Mesendoderm (in vitro differentiated cells): ENCODE measurements around the gene FAM200B. TPM values are rescaled to one million over a fixed set of nuclear protein-coding genes. Genes with fewer than 3 reads are reported as not detected.

Experiments
- DNase-seq: peaks from one replicate; pipeline ENCODE4 v3.0.0; 2013
- H2AK5ac ChIP-seq: 2 replicates; pipeline ENCODE4 v1.6.1; 2013; ENCODE audit warnings: low read length, inconsistent platforms
- H2BK120ac ChIP-seq: 2 replicates; pipeline ENCODE4 v1.6.1; 2013; ENCODE audit warnings: low read depth, mild to moderate bottlenecking, low read length, moderate library complexity, mixed read lengths
- H2BK15ac ChIP-seq: replicated peaks from 2 replicates; pipeline ENCODE4 v1.6.1; 2013; ENCODE audit warnings: low read depth, mild to moderate bottlenecking, moderate library complexity
- H2BK5ac ChIP-seq: 2 replicates; pipeline ENCODE4 v1.6.1; 2013; ENCODE audit warnings: low read length, inconsistent platforms
- H3K18ac ChIP-seq: 2 replicates; pipeline ENCODE4 v1.6.1; 2013; ENCODE audit warnings: mild to moderate bottlenecking, low read length, mixed read lengths
- H3K23ac ChIP-seq: one replicate; pipeline ENCODE4 v1.6.1; 2013; ENCODE audit warnings: low read length
- H3K27ac ChIP-seq: 2 replicates; pipeline ENCODE4 v1.5.1; 2013; ENCODE audit warnings: low read depth, mild to moderate bottlenecking, inconsistent platforms, low read length, moderate library complexity
- H3K27me3 ChIP-seq: 2 replicates; pipeline ENCODE4 v1.6.1; 2013; ENCODE audit warnings: low read length, control low read depth, mild to moderate bottlenecking, inconsistent platforms; ENCODE audit not compliant: insufficient read depth, poor library complexity
- H3K36me3 ChIP-seq: 2 replicates; pipeline ENCODE4 v1.6.1; 2013; ENCODE audit warnings: low read length, inconsistent platforms; ENCODE audit not compliant: control insufficient read depth, insufficient read depth
- H3K4ac ChIP-seq: one replicate; pipeline ENCODE4 v1.6.1; 2013; ENCODE audit warnings: low read depth, mild to moderate bottlenecking, low read length, moderate library complexity
- H3K4me1 ChIP-seq: 2 replicates; pipeline ENCODE4 v1.6.1; 2013; ENCODE audit warnings: low read depth, low read length, inconsistent platforms; ENCODE audit not compliant: control insufficient read depth
- H3K4me2 ChIP-seq: 2 replicates; pipeline ENCODE4 v1.6.1; 2013; ENCODE audit warnings: low read length
- H3K4me3 ChIP-seq: 2 replicates; pipeline ENCODE4 v1.5.1; 2013; ENCODE audit warnings: mild to moderate bottlenecking, low read length
- H3K56ac ChIP-seq: one replicate; pipeline ENCODE4 v1.6.1; 2013; ENCODE audit warnings: low read length
- H3K79me1 ChIP-seq: 2 replicates; pipeline ENCODE4 v1.6.1; 2013; ENCODE audit warnings: low read length, inconsistent platforms
- H3K79me2 ChIP-seq: 2 replicates; pipeline ENCODE4 v1.6.1; 2013; ENCODE audit warnings: mild to moderate bottlenecking, low read length; ENCODE audit not compliant: control insufficient read depth, insufficient read depth
- H3K9ac ChIP-seq: 2 replicates; pipeline ENCODE4 v1.6.1; 2013; ENCODE audit warnings: low read length, inconsistent platforms
- H4K5ac ChIP-seq: one replicate; pipeline ENCODE4 v1.6.1; 2013; ENCODE audit warnings: low read length
- H4K8ac ChIP-seq: one replicate; pipeline ENCODE4 v1.6.1; 2013; ENCODE audit warnings: low read depth, mild to moderate bottlenecking, control low read depth, low read length, moderate library complexity
- WGBS: extraction: QIAGEN DNeasy Blood & Tissue Kit; methylation state at CpG from one replicate; pipeline ENCODE4 v1.1.7; 2013; ENCODE audit warnings: low lambda C conversion rate, missing lambda C conversion rate; ENCODE audit not compliant: insufficient coverage; ENCODE audit errors: extremely low coverage; 5-methylcytosine and 5-hydroxymethylcytosine counted together
- polyA plus RNA-seq, 2 experiments: library from polyadenylated mRNA; stranded (reverse); fragments of 200-250 nt; gene quantifications; one replicate each; pipeline ENCODE4 v1.2.3, GENCODE V29; 2013

The FAM200B gene
- polyA plus RNA-seq (2013, experiment 1 of 2): 53.9 TPM
- 54.8 TPM for polyA plus RNA-seq (2013, experiment 2 of 2)

GRCh38 chr4:15681372-15682241, at the start of gene FAM200B:
FAM200B (plus strand) TSS chr4:15681827; CDS start chr4:15686978, 5,151 bp downstream.
- H3K27ac ChIP-seq: peak within 1 kb of the TSS; percentile 100
- H4K5ac ChIP-seq: peak within 1 kb of the TSS; percentile 33
- H4K8ac ChIP-seq: peak within 1 kb of the TSS; percentile 83
- no CpG with 5 or more reads among the region's 56 CpGs for WGBS
- peak; percentile 100 for DNase-seq
- peak within 1 kb of the TSS; percentile 99 for H2BK120ac ChIP-seq
- H3K27me3 ChIP-seq: no peaks in the 10 kb centered on the region
- no peak within 1 kb of the TSS for H3K23ac ChIP-seq
- peak within 1 kb of the TSS; percentile 99 for H3K56ac ChIP-seq
- peak within 1 kb of the TSS; percentile 73 for H3K4me2 ChIP-seq
- H3K4me3 ChIP-seq: peak within 1 kb of the TSS; percentile 91
- peaks cover 9% of the 10 kb centered on the region for H3K79me1 ChIP-seq
- H3K18ac ChIP-seq: peak within 1 kb of the TSS; percentile 97
- H3K4ac ChIP-seq: peak within 1 kb of the TSS; percentile 84
- peak within 1 kb of the TSS; percentile 98 for H3K9ac ChIP-seq
- H2BK5ac ChIP-seq: peak within 1 kb of the TSS; percentile 91
- peaks cover 33% of the 10 kb centered on the region for H3K79me2 ChIP-seq
- H2AK5ac ChIP-seq: no peak within 1 kb of the TSS
- H3K36me3 ChIP-seq: no peaks in the 10 kb centered on the region
- no peak within 1 kb of the TSS for H2BK15ac ChIP-seq
- peaks cover 4% of the 10 kb centered on the region for H3K4me1 ChIP-seq

DNA sequence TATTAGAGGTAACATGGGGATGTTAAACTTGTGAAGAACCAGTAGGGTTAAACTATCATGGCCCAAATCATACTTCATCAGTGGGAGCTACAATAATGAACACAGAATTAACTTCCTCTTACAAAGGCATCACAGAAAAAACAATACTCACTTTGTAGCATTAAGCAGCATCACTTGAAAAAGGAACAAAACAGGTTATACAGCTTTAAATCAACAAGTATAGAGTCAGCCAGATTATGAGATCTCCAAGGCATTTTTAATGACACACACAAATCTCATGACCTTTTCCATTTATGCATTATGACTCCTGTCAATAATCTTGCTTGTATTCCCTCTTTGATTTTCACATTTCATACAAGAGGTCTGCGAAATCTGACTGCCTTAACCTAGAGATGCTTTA, 44.8 kb upstream of the FAM200B start:
- H3K36me3 ChIP-seq: no peaks in the 10 kb centered on the region
- no peak overlapping the region for H4K8ac ChIP-seq
- H3K18ac ChIP-seq: no peak overlapping the region
- WGBS: no CpG with 5 or more reads among the region's 1 CpG
- H2BK120ac ChIP-seq: no peak overlapping the region
- H3K79me2 ChIP-seq: no peaks in the 10 kb centered on the region
- no peak overlapping the region for H2AK5ac ChIP-seq
- no peak overlapping the region for H4K5ac ChIP-seq
- H3K4me3 ChIP-seq: no peak overlapping the region
- no peak overlapping the region for H3K4ac ChIP-seq
- H2BK5ac ChIP-seq: no peak overlapping the region
- DNase-seq: no peak
- no peaks in the 10 kb centered on the region for H3K27me3 ChIP-seq
- no peak overlapping the region for H3K23ac ChIP-seq
- no peak overlapping the region for H3K56ac ChIP-seq
- H3K79me1 ChIP-seq: no peaks in the 10 kb centered on the region
- no peaks in the 10 kb centered on the region for H3K4me1 ChIP-seq
- no peak overlapping the region for H2BK15ac ChIP-seq
- no peak overlapping the region for H3K4me2 ChIP-seq
- no peak overlapping the region for H3K9ac ChIP-seq
- no peak overlapping the region for H3K27ac ChIP-seq

GRCh38 chr4:15638418-15638817, 43.2 kb upstream of the FAM200B start:
- Histone ChIP-seq H3K79me1 (no peaks in the 10 kb centered on the region), H3K27ac (no peak overlapping the region), H3K23ac (no peak overlapping the region), H2BK120ac (no peak overlapping the region), H4K8ac (no peak overlapping the region), H4K5ac (no peak overlapping the region), H3K4ac (no peak overlapping the region), H3K18ac (no peak overlapping the region), H3K27me3 (no peaks in the 10 kb centered on the region), H3K4me3 (no peak overlapping the region), H3K4me1 (no peaks in the 10 kb centered on the region), H2BK5ac (no peak overlapping the region), H2BK15ac (no peak overlapping the region), H3K9ac (no peak overlapping the region), H2AK5ac (no peak overlapping the region), H3K4me2 (no peak overlapping the region), H3K56ac (no peak overlapping the region), H3K36me3 (no peaks in the 10 kb centered on the region), H3K79me2 (no peaks in the 10 kb centered on the region)
- no peak for DNase-seq
- WGBS: no CpG with 5 or more reads among the region's 6 CpGs

DNA sequence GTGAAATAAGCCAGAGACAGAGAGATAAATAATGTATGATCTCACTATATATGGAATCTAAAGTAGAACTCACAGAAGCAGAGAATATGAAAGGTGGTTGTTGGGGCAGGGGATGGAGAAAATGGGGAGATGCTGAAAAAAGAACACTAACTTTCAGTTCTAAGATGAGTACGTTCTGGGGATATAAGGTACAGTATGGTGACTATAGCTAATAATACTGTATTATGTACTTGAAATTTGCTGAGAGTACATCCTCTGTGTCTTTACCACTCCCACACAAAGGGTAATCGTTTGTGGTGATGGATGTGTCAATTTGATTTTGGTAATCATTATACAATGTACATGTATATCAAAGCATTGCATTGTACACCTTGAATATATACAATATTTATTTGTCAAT, 33.0 kb upstream of the FAM200B start:
- no peak overlapping the region for H3K56ac ChIP-seq
- H2AK5ac ChIP-seq: no peak overlapping the region
- no peak overlapping the region for H3K4ac ChIP-seq
- H3K27me3 ChIP-seq: no peaks in the 10 kb centered on the region
- no CpG with 5 or more reads among the region's 2 CpGs for WGBS
- H4K5ac ChIP-seq: no peak overlapping the region
- H3K79me2 ChIP-seq: peaks cover 31% of the 10 kb centered on the region
- H2BK120ac ChIP-seq: no peak overlapping the region
- H3K79me1 ChIP-seq: peaks cover 4% of the 10 kb centered on the region
- no peak overlapping the region for H2BK5ac ChIP-seq
- no peak overlapping the region for H3K9ac ChIP-seq
- H2BK15ac ChIP-seq: no peak overlapping the region
- no peaks in the 10 kb centered on the region for H3K36me3 ChIP-seq
- H3K4me3 ChIP-seq: no peak overlapping the region
- H3K4me2 ChIP-seq: no peak overlapping the region
- no peak for DNase-seq
- no peak overlapping the region for H3K27ac ChIP-seq
- H3K23ac ChIP-seq: no peak overlapping the region
- H4K8ac ChIP-seq: no peak overlapping the region
- no peak overlapping the region for H3K18ac ChIP-seq
- H3K4me1 ChIP-seq: peaks cover 3% of the 10 kb centered on the region

DNA sequence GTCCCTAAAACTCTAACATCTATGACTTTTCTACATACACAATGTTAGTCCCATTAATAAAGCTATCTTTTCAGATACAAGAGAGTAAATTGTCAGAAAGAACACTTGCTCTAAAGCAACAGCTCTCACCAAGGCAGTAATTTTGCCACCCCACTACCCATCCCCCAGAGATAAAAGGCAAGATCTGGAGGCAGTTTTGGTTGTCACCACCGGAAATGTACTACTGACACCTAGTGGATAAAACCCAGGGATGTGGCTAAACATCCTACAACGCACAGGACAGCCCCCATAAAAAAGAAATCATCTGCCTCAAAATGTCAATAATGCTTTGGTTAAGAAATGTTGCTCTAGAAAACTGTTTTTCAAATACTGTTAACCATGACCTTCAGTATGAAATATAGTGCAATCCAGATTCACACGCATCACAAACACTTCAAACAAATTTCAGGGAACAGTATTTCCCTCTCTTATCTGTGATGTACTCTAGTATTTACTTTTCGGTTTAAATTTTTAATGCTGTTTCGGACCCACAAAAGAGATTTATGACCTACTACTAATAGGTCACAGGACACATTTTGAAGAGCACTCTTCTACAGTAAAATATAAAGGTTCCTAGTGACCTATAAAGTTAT, 31.6 kb upstream of the FAM200B start:
- H3K9ac ChIP-seq: no peak overlapping the region
- H2BK15ac ChIP-seq: no peak overlapping the region
- no peak overlapping the region for H3K23ac ChIP-seq
- H3K56ac ChIP-seq: no peak overlapping the region
- H3K4me2 ChIP-seq: no peak overlapping the region
- no peak overlapping the region for H3K18ac ChIP-seq
- H3K4me3 ChIP-seq: no peak overlapping the region
- no peak overlapping the region for H3K4ac ChIP-seq
- no CpG with 5 or more reads among the region's 5 CpGs for WGBS
- H3K27me3 ChIP-seq: no peaks in the 10 kb centered on the region
- peaks cover 3% of the 10 kb centered on the region for H3K4me1 ChIP-seq
- H3K27ac ChIP-seq: no peak overlapping the region
- peaks cover 35% of the 10 kb centered on the region for H3K79me2 ChIP-seq
- H4K5ac ChIP-seq: no peak overlapping the region
- H2AK5ac ChIP-seq: no peak overlapping the region
- H2BK120ac ChIP-seq: no peak overlapping the region
- H3K79me1 ChIP-seq: peaks cover 2% of the 10 kb centered on the region
- H2BK5ac ChIP-seq: no peak overlapping the region
- H3K36me3 ChIP-seq: no peaks in the 10 kb centered on the region
- DNase-seq: peak; percentile 92
- H4K8ac ChIP-seq: no peak overlapping the region
